Inflammatory macrophage treated with lipopolysaccharide for 1 hour (primary cell): ENCODE measurements around the gene FBN1.
A peak's percentile ranks its signal among the peaks of the same experiment; 100 is the strongest.

Experiments used
- DNase-seq, 2 donors: peaks; one replicate each; pipeline ENCODE4 v3.0.0-alpha.2; 2020 to 2022

FBN1 gene

DNA sequence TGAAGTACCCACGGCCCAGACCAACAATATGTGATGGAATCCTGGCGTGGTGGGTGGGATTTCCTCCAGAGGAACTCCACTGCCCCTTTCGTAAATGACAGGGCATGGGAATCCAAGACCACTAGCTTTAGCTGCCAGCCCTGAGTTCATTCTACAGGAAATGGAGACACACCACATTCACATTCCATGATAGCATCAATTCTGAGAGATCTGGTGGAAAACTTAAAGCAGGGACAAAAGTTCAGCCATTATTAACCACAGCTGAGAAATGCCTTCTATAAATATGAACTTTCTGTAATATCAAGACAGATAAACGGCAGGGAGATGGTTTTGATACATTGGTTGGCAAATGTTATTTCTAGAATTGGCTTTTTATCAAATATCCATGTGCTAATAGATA is 98.2 kb downstream of the FBN1 start:
- no peak for DNase-seq

DNA sequence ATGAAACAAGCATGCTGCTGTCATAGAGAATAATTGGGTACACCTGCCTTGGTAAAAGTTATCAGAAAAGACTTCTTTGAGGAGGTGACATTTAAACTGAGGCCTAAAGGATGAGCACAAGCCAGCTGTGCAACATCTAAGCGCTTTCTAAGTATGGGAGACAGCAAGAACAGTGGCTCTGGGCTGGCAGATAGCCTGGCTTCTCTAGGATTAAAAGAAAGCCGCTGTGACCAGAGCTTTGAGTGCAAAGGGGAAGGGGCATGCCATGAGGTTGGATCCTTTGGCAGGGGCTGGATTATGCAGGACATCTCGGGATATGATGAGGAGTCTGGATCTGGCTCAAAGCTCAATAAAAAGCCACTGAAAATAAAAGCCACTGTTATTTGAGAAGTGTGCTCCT is 99.2 kb downstream of the FBN1 start:
- no peak for DNase-seq

DNA sequence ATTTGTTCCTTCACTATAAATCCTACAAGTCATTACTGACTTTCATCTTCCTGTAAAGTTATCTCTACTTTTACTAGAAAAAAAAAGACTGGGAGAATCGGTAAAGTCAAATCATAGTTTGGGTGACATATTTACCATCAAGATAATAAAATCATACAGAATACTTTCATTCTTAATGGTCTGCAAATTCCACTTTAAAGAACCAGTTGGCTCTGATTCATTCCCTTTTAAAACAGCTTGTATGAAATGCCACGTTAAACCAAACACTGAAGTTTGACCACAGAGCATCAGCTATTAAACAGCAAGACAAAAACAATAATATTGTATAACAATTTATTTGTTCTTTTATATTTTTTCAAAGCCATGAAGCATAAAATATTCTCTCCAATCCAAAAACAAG is 100.7 kb downstream of the FBN1 start:
- no peak for DNase-seq

DNA sequence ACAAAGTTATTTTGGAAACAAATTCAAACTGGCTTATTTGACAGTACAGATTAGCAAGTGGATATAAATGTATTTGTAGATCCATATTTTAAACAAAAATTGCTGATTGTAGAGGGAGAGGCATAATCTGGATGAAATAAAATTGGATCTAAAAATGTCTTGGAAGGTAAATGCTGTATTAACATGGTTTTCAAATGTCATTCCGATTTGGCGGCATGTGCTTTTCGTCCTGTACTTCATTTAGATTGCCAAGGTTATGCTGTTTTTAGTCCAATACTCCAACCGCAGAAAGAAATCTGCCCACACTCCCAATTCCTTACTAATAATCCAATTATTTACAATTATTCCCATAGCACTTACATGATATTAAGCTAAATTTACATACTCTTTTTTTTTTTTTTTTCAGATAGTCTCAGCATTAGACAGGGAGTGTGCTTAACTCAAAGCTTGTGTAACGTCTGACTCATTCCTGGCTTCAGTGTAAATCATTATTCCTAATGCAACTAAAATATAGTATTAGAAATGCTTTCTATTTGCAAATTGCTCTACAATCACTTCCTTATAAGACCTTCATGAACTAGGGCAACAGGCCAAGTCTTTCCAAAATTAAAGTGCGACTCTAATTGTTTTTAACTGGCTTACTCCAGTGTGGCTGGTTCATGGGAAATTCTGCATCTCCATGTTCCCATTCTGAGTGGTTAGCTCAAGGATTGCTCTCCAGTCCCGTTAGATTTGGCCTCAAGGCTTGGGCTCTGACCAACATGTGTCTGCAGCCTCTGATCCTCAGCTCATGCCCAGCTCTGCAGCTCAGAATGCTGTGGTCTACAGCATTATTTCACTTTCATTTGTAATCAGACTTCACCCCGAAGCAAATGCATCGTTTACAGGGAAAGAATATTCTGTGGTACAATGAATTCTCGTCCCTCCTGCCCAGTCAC is 103.9 kb downstream of the FBN1 start:
- DNase-seq, result no peak

DNA sequence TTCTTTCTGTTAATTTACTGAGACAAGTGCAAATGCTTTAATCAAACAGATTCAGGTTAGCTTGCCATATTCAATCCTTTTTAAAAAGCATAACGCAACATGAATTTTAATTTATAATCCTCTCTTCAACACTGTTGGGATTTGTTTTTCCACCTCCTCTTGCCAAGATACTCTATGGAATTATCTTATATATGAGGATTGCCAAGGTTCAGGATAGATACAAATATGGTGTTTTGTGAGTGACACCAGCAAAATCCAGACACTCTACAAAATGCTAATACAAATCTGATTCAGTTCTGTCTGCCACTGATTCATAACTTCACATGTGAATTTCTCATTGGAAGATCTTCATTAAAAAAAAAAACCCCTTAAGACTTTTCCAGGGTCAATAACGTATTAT is 104.8 kb downstream of the FBN1 start:
- DNase-seq, result no peak

DNA sequence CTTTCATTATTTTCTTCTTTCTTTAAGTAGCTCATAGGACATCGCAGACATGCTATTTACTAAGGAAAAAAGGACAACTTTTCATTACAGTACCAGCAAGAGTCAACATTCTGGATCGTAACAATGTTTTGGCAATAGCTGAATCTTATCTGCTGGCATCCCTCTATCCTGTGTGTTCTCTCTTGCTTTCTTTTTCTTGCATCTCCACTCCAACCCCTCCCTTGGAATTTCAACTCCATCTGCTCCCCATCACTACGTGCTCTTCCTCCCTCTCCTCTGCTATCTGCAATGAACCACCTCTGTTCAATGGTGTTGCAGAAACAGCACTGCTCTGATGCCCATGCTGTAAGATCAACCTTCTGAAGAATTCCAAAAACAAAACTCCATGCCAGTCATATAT is 106.6 kb downstream of the FBN1 start:
- no peak for DNase-seq

DNA sequence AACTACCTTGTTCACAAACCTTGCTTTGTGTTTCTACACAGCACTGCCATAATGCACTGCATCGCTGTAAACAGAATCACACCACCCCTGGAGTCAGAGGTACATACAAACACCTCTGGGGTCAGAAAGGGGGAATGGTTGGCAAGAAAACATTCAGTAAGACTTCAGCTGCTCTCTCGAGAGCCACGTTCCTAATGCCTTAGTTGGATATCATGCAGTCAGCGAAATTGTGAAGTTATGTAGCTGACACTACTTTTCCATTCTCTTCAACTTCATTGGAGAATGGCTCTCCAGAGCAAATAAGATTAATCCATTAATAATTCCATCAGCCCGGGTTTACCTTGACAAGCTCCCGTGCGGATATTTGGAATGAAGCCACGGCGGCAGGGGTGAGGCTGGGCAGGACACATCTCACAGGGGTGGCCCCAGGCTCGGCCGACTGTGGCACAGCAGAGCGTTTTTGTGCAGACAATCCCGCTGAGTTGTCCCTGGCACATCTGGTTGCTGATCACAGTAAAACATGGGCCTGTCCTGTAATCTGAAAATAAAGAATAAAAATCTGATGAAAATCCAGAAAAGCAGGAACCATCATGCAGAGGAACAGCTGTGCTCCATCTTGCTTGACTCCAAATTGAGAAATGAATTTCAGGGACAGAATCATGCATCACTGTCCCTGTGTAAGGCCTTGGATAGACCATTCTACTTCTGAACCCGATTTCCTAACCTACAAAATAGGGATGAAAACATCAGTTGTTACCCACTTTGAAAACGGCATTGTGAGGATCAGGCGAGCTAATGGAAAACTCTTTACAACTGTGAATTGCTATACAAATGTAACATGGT is 108.0 kb downstream of the FBN1 start:
- DNase-seq, result no peak

DNA sequence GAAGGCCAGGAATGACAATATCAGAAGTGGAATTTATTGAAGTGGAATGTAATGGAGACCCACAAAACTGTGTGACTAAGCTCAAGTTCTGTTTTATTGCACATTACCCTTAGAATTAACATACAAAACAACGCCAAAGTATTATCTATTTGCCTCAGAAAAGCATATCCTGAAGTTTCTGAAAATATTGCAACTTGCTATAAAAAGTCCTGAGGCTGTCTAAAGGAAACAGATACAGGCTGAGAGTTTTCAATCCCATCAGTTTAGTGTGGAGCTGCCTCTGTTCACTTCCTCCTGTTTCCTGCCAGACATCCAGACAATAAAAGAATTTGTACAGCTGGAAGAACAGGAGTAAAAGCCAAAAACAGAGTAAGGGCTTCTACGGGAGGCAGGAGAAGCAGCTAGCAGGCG is 108.8 kb downstream of the FBN1 start:
- DNase-seq, result no peak

DNA sequence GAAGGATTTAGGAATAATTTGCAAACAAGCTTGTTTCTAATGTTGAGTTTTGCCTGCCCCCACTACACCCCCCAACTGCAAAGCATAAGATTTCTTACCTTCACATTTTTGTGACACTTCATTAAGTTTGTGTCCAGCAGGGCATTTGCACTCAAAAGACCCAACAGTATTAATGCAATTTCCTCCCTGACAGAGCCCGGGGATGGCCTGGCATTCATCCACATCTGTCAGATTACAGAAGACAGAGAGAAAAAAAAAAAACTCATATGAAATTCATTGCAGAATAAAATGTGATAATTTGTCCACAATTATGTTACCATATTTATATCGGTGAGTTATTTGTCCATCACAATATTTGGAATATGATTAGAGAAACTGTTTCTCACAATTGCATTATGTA is 111.5 kb downstream of the FBN1 start:
- DNase-seq, result no peak

DNA sequence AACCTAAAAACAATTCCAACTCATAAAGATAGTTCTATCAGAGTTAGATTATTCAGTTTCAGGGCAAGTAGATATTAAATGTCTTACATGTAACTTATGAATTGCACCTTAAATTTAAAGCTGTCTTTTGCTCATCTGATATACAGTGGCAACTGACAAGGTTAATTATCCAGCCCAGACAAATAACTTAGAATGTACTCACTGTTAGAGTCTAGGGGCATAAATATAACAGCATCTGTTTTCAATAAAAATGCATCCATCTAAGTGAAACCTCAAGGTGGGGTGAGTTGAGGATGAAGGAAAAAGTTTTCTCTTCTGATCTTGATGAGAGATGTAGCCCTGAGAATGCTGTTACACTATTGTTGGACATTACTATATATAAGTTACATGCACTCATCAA is 112.6 kb downstream of the FBN1 start:
- DNase-seq, result no peak

DNA sequence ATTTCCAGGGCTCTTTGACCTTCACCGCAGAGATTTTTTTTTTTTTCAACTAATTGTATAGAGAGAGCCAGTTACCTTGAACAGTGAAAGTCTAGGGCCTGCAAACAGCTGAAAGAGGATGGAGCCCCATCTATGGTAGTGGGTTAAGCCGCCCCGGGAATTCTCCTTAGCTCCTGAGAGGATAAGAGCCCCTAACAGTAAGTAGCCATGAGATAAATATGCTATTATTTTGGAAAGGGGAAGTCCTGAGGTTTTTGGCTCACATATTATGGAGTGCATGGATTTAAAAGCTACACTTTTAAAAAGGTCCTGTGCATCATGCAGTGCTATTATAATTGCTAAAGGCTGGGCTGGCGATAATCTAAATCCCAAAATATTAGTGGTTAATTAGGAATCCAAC is 115.0 kb downstream of the FBN1 start:
- DNase-seq, result no peak

DNA sequence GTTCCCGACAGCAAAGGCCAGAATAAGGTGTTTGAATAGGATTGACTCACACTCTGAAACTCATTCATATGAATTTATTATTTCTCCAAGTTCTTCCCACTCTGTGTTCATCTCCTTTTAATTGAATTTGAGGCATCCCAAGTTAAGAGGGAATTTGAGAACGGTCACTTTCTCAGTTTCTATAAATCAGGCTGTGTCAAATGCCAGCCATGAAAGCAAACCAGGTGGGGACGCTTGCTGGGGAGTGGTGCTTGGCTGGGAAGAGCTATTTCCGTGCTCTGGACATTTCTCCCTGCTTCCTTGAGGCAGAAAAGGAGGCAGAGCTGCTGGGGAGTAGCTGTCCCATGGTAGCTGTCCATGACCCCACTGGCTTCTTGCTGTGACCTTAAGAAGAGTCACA is 116.6 kb downstream of the FBN1 start:
- DNase-seq, result no peak

DNA sequence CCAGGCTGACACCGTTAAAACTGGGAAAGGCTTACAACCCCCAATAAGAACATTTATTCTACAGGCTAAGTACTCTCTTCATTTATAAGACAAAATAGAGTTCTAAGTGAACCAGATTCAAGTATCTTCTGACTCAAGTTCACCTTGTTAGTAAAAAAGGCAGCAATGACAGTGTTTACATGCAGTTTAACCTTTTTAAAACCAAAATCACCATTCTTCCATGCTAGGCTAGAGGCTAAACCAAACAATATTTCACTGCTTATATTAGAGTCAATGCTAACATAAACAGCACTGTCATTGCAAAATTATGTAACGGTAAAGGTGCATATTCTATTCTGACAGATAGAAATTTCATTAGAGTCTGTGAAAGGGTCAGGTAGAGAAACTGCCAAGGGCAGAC is 118.0 kb downstream of the FBN1 start:
- DNase-seq, result no peak

DNA sequence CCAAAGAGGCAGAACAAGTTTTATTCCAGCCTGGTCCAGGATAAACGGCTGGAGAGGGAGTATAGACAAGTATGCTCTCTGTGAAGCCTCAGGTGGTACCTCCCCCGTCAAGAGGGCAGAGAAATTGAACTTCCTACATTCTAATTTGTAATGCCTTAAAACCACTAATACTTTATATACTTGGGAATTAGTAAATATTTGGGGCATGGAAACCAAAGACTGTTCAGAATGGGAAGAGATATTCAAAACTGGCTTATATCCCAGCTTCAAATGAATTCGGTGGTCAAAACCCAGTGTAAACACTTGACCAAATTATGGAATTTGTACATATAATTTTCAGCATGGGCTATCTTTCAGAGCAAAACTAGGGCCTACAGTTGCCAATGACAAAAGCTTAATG is 122.6 kb downstream of the FBN1 start:
- no peak for DNase-seq

DNA sequence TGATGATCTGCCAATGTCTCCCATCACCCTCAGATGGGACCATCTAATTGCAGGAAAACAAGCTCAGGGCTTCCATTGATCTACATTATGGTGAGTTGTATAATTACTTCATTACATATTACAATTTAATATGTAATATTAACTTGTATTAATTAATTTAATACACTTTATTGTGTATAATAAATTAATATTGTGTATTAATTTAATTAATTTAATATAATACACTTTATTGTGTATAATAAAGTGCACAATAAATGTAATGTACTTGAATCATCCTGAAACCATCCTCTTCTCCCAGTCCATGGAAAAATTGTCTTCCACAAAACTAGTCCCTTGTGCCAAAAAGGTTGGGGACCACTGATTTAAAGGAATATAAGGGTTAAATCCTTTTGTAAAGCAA is 123.4 kb downstream of the FBN1 start:
- DNase-seq, result no peak

DNA sequence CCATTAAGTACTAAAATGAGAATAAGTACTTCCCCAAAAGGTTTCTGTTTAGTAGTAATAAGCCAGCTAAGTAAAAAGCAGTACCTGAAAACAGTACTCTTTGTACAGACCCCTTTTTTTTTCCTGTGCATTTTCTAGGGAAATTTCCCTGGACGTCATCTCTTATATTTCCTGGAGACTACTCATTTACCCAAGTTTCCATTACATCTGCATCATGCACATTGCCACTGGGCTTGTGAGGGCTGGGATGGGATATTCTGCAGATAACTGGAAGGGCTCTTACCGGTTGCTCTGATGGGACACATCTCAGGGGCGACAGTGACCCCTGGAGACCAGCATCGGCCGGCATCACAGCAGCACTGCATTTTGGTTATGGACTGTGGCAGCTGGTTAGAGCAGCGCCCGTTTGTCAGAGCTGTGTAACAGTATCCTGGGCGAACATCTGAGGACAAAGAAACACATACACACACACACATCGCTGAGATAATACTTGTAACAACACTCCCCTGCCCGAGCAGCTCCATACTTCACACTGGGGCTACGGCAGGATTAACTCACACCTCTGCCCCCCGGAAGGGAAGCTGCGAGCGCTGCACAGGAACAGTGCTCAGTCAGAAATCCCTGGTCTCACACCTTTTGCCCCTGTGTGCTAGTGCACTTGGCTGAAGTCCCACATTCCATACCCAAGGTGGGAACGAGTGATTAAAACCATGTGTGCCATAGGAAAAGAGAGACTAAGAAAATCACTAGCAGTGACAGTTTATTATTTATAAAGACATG is 124.9 kb downstream of the FBN1 start:
- DNase-seq, result no peak

DNA sequence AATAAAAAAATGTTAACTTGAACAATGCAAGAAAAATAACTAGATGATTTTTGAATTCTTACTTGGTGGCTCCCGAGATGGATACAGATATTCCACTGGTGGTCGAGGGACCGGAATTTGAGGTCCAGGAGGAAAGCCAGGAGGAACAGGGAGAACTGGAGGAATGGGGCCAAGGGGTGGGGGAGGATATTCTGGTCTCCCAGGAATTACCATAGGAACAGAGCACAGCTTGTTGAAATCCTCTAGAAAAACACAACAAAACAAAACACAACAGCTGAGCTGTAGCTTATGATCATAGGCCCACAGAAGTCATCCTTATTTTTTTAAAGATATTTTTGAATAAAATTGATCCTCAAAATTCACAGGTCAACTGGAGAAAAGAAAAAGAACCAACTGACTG is 129.4 kb downstream of the FBN1 start:
- DNase-seq, result no peak

DNA sequence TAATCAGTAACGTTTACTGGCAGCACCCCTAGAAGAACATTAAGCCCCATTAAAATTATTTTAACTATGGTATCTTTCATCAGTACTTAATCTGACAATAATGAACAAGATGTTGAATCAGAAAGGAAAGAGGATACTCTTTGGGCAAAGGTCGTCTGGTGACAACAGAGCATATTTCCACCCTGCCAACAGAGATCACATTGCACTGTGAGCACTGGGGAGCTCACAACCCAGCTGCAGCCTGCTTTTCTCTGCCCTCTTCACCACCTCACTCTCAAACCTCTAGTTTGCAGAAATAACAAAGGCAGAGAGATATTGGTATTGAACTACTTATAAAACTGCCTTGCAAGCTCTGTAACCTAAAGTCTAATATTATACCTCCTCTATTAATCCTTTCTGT is 130.0 kb downstream of the FBN1 start:
- no peak for DNase-seq

DNA sequence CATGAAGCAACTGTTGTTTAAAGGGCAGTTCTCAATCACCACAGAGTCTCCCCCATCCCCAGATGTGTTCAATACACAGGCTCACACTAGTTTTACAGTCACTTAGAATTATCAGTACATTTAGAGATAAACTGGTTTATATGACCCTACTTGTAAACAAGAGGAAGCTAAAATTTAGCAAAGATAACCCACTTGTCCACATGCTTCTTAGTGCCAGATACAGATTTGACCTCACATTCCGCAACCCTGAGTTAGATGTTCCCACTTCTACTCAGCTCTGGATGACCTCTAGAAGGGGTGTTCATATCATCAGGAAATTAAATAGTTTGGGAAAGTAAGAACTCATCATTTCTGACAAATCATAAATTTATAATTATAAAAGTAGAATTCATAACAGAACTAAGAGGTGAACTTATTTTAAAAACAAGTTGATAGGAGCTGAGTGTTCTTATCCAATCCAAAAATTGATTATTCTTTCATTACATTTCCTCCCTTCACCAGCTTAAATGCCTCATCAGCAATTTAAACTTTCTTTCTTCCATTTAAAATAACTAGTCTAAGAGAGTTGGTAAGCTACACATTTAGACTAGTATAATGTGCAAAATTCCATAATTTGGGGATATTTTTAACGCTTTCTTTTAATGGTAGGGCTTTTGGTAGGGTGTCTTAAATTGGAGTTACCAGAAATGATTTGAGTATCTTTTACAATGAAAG is 131.2 kb downstream of the FBN1 start:
- no peak for DNase-seq

DNA sequence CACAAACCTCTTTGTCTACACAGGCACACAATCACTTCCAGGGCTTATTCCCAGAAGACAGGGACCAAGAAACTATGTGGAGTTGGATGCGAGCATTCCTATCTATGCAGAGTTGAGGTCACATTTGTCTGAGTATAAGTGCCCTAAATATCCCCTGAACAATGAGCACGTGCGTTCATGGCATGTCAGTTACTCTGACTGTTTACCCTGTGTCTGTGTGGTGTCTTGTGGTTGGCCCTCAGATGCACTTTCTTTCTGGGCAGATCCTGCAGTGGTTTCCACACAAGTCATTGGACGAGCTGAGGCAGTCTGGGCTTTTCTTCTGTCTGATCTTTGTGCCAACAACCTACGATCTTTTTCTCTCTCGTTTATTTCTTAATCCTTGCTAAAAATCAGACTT is 134.5 kb downstream of the FBN1 start:
- DNase-seq, result no peak

DNA sequence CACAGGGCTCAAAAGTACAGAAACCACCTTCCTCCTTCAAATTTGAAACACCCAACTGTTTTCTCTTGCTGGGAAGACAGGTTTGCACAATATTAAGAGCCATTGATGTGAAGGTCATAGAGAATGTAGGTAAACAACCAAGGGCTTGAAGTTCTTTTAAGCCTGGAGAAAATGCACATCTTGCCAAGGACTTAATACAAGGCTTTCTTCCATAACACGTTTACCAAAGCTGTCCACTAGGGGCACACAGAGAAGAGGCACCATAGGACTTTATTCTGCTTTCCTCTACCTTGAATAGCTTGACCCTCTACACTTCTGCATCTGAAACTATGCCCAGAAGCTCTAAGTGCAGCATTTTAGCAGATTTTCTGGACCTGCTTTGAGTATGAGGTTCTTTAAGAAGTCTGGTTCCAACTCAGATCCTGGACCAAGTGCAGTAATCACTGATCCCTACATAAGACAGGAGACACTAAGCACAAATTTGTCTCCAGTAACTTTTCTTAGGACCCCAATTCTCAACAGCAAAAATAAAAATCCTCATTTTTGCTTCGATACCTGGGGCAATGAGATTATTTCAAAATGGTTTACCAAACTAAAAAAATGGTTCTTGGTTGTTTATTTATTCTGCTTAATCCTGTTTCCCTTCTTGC is 138.0 kb downstream of the FBN1 start:
- peak; percentile 19 to 53 for DNase-seq

DNA sequence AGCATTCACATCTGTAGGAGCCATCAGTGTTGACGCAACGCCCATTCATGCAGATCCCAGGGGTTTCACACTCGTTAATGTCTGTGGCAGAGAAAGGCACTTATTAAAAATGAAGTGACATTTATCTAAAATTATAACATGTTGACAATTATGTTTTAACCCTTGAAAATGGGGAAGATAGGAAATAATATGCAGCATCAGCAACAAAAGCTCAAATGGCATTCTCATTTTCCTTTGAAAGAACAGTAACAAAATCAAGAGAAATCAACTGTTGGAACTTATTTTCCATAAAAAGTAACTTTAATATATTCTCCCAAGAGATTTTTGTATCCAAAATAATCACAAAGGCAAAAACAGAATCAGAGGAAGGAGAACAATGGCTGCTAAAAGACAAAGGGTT is 140.4 kb downstream of the FBN1 start:
- no peak for DNase-seq
